Measurements from ENCODE around the gene SGPL1. TPM values are rescaled to one million over a fixed set of nuclear protein-coding genes. Genes with fewer than 3 reads are reported as not detected.

SGPL1 gene
- total and polyA plus RNA-seq, 2 experiments from 2014 or later = 12.0 to 42.7 TPM

DNA sequence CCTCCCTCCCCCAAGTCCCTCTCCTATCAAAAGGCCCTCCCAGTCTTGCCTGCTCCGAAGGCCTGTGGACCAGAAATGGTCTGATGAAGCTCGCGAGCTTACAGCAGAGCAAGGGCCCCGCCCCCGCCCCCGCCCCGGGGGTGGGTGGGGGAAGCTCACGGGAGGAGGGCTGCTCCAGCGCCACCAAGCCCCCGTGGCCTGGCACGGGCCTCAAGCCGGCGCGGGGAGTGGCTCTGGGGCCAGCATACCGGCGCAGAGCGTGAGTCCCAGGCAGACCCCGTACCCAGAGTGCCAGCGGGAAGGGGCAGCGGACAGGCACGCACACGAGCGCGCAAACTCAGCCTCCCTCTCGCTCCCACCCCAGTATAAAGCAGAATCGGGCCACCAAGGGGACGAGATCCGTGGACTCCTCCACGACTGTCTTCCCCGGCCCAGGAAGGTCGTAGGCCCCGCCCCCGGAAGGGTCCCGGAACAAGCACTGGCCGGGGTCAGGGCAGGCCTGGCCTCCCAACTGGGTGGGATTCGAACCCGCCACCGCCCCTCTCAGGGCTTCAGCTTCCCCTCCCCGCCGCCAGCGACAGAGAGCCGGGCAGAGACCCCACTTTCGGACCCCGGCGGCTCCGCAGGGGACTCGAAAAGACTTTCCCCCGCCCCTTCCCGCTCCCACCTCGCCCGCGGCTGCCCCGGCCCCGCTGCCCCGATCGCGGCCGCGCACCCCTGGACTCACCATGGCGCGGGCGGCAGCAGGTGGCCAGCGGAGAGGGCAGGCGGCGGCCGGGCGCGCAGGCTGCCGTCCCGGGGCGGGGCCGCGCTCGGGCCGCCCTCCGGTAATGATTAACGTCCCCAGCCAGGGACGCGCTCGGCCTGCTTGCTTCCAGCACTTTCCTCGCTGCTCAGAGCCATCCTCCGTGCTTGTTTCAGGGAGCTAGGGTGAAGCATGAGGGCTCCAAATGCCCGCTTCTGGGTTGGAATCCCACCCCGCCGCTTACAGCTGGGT is 72.4 kb downstream of the SGPL1 start, which contains the start of gene PCBD1:
TSS of gene PCBD1 (minus strand) at position 762 of the 997 bp plus-strand sequence. CDS start at position 730, 32 bp downstream.
- TF ChIP-seq REST (IDR thresholded peaks at IDR 0.05; ENCODE audit: unreplicated experiment) (no peak), CREB1 (CRISPR knock-in tag; IDR thresholded peaks at IDR 0.05; ENCODE audit: low read depth) (no peak), NANOG (IDR thresholded peaks at IDR 0.05; ENCODE audit: borderline replicate concordance) (no peak), EZH2phosphoT487 (IDR thresholded peaks at IDR 0.05; ENCODE audit: unreplicated experiment) (no peak), ZNF331 (CRISPR knock-in tag; IDR thresholded peaks at IDR 0.05; ENCODE audit: low read depth) (no peak), STAT1 (IDR thresholded peaks at IDR 0.05; ENCODE audit: unreplicated experiment) (no peak), EZH2 (IDR thresholded peaks at IDR 0.05; ENCODE audit: low read depth, unreplicated experiment) (no peak), ZNF462 (CRISPR knock-in tag; IDR thresholded peaks at IDR 0.05) (no peak), JUNB (IDR thresholded peaks at IDR 0.05; ENCODE audit: unreplicated experiment) (no peak), CTCF (conservative IDR thresholded peaks at IDR 0.05; ENCODE audit: low read depth in 2 of 2) (no peak), POLR2AphosphoS5 (IDR thresholded peaks at IDR 0.05; ENCODE audit: low read depth) (no peak; the same call in 1 of the 2 replicates), ZNF114 (CRISPR knock-in tag; IDR thresholded peaks at IDR 0.05) (no peak)
- TF ChIP-seq, protein P1, sequence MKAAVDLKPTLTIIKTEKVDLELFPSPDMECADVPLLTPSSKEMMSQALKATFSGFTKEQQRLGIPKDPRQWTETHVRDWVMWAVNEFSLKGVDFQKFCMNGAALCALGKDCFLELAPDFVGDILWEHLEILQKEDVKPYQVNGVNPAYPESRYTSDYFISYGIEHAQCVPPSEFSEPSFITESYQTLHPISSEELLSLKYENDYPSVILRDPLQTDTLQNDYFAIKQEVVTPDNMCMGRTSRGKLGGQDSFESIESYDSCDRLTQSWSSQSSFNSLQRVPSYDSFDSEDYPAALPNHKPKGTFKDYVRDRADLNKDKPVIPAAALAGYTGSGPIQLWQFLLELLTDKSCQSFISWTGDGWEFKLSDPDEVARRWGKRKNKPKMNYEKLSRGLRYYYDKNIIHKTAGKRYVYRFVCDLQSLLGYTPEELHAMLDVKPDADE (IDR thresholded peaks at IDR 0.05) = no peak
- H3K27me3 ChIP-seq (ENCODE audit: insufficient read depth) = no peaks in the 10 kb centered on the region
- H3F3A ChIP-seq (replicated peaks; ENCODE audit: low read depth) = no peaks in the 10 kb centered on the region
- no peaks in the 10 kb centered on the region for H4K20me1 ChIP-seq (replicated peaks; ENCODE audit: insufficient read depth)
- H3K79me2 ChIP-seq (replicated peaks; ENCODE audit: insufficient read depth) = no peaks in the 10 kb centered on the region
- 0 out of 2 replicates have a peak, but pooled peaks cover 3% of the 10 kb centered on the region for H3K36me3 ChIP-seq (ENCODE audit: insufficient read depth)
- no peak within 1 kb of the TSS; the same call in 1 of the 2 replicates for H3K27ac Mint-ChIP-seq
- H3K4me1 ChIP-seq (ENCODE audit: insufficient read depth) = peaks cover 29% of the 10 kb centered on the region
- peak; percentile 78 for DNase-seq (ENCODE audit: low spot score)
- ATAC-seq = peak; percentile 76
- peak within 1 kb of the TSS; percentile 72 for H3K4me3 ChIP-seq
- H3K4me1 Mint-ChIP-seq = peaks cover 42% of the 10 kb centered on the region
- H3K27me3 Mint-ChIP-seq (ENCODE audit: insufficient read depth, low read depth, poor library complexity) = no peaks in the 10 kb centered on the region
- H3K9me3 Mint-ChIP-seq = peaks cover 8% of the 10 kb centered on the region
- peak within 1 kb of the TSS; percentile 79 for H3K4me3 Mint-ChIP-seq
- no peaks in the 10 kb centered on the region for H3K9me2 ChIP-seq (ENCODE audit: insufficient read depth)
- peaks cover 21% of the 10 kb centered on the region for H3K36me3 Mint-ChIP-seq (ENCODE audit: low read depth)
- H3K27ac ChIP-seq (ENCODE audit: low read depth) = peak within 1 kb of the TSS; percentile 30; the same call in 1 of the 2 replicates
- H2AFZ ChIP-seq = peak within 1 kb of the TSS; percentile 78
- peak within 1 kb of the TSS; percentile 79 for H3K4me2 ChIP-seq

All from GM23338 (cell line).